NCI-H510A treated with DMSO at 0.1 percent for 48 hours (cell line): ENCODE data around the gene OR6Y1.

Experiments used
- DNase-seq: peaks from one replicate; lab custom pipeline; 2025; lab: John Stamatoyannopoulos, UW

Gene OR6Y1

GRCh38 chr1:158506369-158506987 lies 47.7 kb downstream of the OR6Y1 start:
- no peak for DNase-seq

- peak; percentile 56 for DNase-seq
These were observed 57.8 kb downstream of the OR6Y1 start for GRCh38 chr1:158496374-158496773.

- DNase-seq, result no peak
These were observed 59.4 kb downstream of the OR6Y1 start for GRCh38 chr1:158494796-158495195.
